GM19463 (cell line): ENCODE results near the gene SPCS3.
"Not testable (repeated sequence)": the region's sequence is repeated elsewhere in the genome, so short reads cannot be mapped to it uniquely, and the experiment has no call there.

Experiments used
- ATAC-seq: cut with Tn5 transposase; IDR thresholded peaks from one replicate; pipeline ENCODE4 v1.9.1; 2021; ENCODE audit warnings: mild to moderate bottlenecking, moderate library complexity; ENCODE audit not compliant: unreplicated experiment

The SPCS3 gene

GRCh38 chr4:176340871-176341685 is 21.3 kb downstream of the SPCS3 start:
- peak; percentile 60 for ATAC-seq

DNA sequence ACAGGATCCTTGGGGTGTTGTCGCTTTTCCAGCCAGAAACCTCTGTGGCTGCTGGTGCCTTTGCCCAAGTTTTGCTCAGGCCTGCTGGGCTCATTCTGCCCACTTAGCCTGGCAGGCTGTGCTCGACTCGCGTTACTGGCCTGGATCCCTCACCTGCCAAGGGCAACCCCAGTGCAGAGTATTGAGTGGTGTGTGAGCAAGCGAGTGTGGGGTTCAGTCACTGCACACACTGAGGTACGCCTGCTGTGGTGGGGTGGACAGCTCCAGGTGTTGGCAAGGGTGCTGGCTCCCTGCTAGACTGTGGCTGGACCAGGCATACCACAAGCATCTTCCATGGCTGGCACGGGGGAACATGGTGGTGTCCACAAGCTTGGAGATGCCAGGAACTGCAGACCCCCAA is 22.6 kb downstream of the SPCS3 start:
- no peak for ATAC-seq

DNA sequence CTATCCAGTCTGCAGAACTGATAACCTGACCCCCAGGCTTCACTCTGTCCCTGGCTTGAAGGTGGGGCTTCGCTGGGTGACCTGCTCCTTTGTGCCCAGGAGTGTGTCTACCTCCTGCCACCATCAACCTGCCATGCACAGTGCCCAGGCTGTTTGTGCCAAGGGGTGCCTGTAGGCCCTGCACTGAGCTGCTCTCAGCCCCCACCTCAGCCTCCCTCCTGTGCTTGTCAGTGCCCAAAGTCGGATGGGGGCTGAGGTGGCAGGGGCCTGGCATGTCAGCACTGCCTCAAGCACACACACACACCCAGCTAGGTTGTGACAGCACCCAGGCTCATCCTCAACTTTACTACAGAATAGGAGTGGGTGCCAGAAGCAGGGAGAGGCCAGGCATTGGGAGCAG is 23.5 kb downstream of the SPCS3 start:
- no peak for ATAC-seq

DNA sequence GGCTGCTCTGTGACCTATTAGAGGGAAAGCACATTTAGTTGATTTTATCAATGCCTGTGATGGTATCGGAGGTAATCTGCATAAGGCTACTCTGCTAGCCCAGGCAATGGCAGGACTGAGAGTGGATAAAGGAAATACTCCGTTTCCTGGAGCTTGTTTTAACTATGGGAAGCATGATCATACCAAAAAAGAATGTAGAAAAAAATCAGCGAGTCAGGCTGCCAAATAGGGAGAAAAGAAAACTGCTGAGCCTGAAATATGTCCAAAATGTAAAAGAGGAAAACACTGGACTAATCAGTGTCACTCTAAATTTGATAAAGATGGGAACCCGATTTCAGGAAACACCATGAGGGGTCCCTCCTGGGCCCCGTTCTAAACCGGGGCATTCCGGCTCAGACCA is 25.6 kb downstream of the SPCS3 start:
- ATAC-seq = not testable (repeated sequence)

- ATAC-seq = not testable (repeated sequence)
Observed at GRCh38 chr4:176346836-176347235, 27.1 kb downstream of the SPCS3 start.

DNA sequence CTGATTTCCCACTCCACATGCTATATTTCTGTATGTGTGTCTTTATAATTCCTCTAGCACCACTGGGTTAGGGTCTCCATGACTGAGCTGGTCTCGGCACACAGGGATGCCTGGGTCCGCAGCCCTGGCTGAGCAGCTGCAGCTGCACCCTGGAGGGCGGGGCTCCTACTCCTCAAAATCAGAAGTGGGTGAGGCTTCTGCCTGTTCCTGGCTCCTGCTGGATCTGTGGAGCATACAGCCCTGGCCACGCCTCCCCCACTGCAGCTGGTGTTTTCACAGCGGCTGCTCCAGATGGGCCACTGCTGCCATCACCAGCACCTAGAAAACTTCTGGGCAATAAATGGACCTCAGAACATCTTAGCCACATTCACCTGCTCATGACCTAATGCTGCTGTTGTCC is 30.9 kb downstream of the SPCS3 start:
- no peak for ATAC-seq

DNA sequence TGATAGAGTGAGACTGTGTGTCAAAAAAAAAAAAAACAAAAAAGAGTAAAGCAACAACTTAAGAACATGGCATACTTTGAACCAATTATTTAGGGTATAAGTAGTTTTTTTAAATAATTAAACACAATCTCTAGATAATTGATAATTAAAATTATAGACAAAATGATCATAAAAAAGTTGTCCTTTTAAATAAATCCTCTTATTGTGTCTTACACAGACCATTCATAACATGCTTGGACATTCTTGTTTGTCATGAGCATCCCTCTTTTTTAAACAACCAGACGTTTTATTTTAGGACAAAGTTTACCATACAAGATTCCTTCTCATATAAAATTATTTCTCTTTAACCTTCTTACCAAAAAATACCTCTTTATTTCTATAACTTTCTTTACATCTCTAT is 35.1 kb downstream of the SPCS3 start:
- ATAC-seq = no peak

- ATAC-seq = peak; percentile 98
Observed at GRCh38 chr4:176357359-176358082, 37.8 kb downstream of the SPCS3 start.

DNA sequence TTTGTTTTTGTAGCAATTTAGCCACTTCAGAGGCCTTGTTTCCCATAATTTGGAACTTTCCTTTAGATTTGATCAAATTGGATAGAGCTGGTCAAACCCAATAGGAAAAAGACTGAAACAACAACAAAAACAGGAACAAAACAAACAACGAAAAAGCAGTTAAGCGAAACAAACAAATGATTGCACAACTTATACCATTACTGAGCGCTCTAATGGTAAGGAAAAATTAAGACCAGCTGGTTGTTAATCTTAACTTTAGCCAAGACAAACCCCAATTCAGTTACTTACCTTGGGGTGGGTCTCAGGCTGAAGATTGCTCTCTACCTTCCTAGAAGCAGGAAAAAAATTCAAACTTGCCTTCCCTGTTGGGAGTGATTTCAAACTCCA is 38.3 kb downstream of the SPCS3 start:
- ATAC-seq = no peak

DNA sequence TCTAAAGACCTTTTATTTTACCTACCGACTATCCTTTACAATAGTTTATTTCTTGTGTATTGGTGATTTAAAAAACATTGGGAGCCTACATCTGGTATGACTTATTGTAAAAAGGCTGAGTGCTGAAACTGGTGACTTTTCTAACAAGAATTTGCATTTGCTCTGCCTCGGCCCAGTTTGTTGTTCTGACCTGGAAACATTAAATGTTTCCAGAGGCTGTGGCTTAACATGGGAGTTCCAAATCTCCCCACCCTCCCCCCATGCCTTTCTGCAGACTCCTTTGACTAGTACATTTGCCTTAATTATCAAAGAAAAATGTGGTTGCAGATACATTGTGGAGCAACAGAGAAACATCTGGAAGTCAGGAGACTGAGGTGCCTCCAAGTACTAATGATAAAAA is 39.8 kb downstream of the SPCS3 start:
- ATAC-seq = no peak

DNA sequence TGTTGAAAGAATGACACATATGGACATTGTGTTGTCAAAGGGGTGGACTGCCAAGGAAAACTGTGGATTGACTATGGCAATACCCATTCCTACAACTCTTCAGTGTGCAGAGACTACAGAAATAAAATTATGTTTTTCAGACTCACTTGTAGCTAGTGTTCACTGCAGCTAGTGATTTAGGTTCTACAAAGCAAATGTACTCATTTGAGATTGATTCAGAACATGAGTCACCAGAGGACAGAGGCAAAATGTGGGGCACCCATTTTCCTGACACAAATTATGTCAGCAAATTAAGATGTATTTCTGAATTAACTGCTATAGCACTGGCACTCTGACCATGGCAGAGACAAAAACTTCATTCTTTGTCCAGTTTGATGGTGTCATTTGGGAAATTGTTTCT is 40.7 kb downstream of the SPCS3 start:
- no peak for ATAC-seq

DNA sequence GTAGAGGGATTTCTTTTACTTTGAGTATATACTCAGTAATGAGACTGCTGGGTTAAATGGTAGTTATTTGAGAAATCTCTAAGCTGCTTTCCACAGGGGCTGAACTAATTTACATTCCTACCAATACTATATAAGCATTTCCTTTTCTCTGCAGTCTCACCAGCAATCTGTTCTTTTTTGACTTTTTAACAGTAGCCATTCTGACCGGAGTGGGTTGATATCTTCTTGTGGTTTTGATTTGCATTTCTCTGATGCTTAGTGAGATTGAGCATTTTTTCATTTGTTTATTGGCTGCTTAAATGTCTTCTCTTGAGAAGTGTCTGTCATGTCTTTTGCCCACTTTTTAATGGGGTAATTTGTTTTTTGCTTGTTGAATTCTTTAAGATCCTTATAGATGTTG is 43.3 kb downstream of the SPCS3 start:
- ATAC-seq = peak; percentile 64

DNA sequence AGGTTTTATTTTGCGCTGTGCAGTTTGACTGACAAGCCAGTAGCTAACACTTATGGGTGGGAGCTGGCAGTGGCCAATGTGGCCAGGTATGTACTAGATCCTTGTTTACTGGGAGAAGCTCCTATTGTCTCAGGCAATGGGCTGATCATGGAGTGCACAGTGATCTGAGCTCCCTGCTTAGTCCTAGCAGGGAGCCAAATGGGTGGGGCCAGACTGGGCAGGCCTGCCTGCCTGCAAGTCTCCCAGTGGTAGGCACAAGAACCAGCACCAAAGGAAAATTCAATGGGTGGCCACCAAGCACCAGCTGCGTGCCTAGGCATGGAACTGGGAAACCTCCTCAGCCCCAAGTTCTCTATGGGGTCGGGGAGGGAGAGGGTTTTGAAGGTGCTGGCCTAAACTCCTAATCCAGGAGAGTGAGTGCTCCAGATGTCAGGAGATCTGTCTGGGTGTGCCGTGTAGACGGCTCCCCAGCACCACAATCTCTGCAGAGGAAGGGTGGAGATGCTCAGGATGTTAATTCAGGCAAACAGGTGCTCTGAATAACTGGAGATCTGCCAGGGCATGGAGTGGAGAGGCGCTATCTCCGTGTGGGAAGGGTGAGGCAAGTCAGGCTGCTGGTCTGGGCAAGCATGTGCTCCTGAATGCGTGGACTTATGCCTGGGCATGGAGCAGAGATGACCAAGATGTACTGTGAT is 48.2 kb downstream of the SPCS3 start:
- no peak for ATAC-seq

- no peak for ATAC-seq
Observed at GRCh38 chr4:176376032-176376614, 56.4 kb downstream of the SPCS3 start.

GRCh38 chr4:176377780-176378179 is 58.0 kb downstream of the SPCS3 start:
- ATAC-seq = peak; percentile 85

- peak; percentile 32 for ATAC-seq
Observed at GRCh38 chr4:176380352-176381157, 60.8 kb downstream of the SPCS3 start.
